K562 (cell line): ENCODE measurements around the gene SPDEF.

Source experiments
- EP300 ChIP-seq: IDR thresholded peaks from 2 replicates; pipeline ENCODE4 v1.6.1; 2012; ENCODE audit warnings: low read length, improper control_type of control experiment
- EZH2 ChIP-seq: IDR thresholded peaks from 2 replicates; pipeline ENCODE4 v1.6.1; 2012; ENCODE audit warnings: low read depth, mild to moderate bottlenecking, inconsistent platforms, low read length, borderline replicate concordance
- FOXM1 ChIP-seq, 2 experiments: fragments of 450-650 bp in 1 of 2; sonication (generic) in 1 of 2; formaldehyde crosslinking in 1 of 2; IDR thresholded peaks; 2 replicates each; pipeline versions ENCODE4 v1.6.1 to v1.9.0; 2017 to 2022; ENCODE audit warnings: low read depth in 2 of 2, mild to moderate bottlenecking in 2 of 2, missing genetic modification reagents in 1 of 2, moderate library complexity in 1 of 2
- NFRKB ChIP-seq: fragments of 450-650 bp; IDR thresholded peaks from 2 replicates; pipeline ENCODE4 v1.6.1; 2016; ENCODE audit warnings: low read depth
- POLR2A ChIP-seq: fragments of 450-650 bp; conservative IDR thresholded peaks from 2 replicates; pipeline ENCODE4 v1.6.1; 2016
- TCF7L2 ChIP-seq: fragments of 150-350 bp; IDR thresholded peaks from 2 replicates; pipeline ENCODE4 v1.6.1; 2016; ENCODE audit warnings: low read depth, mild to moderate bottlenecking, low read length, moderate library complexity
- TF ChIP-seq, protein P1 (sequence below), 3 experiments: IDR thresholded peaks in 2 of 3; conservative IDR thresholded peaks in 1 of 3; 2 replicates each; pipeline ENCODE4 v1.5.1; 2011 to 2012; ENCODE audit warnings: low read length in 3 of 3, mild to moderate bottlenecking in 3 of 3, control low read depth in 2 of 3, improper control_type of control experiment in 1 of 3, inconsistent platforms in 1 of 3, low read depth in 1 of 3, mixed read lengths in 1 of 3, moderate library complexity in 1 of 3; ENCODE audit not compliant: insufficient read depth in 2 of 3
- TF ChIP-seq, protein P2 (sequence below): sonication (generic); formaldehyde crosslinking; IDR thresholded peaks from 2 replicates; pipeline ENCODE4 v1.8.1; 2023; ENCODE audit warnings: mild to moderate bottlenecking, missing genetic modification reagents

DNA sequence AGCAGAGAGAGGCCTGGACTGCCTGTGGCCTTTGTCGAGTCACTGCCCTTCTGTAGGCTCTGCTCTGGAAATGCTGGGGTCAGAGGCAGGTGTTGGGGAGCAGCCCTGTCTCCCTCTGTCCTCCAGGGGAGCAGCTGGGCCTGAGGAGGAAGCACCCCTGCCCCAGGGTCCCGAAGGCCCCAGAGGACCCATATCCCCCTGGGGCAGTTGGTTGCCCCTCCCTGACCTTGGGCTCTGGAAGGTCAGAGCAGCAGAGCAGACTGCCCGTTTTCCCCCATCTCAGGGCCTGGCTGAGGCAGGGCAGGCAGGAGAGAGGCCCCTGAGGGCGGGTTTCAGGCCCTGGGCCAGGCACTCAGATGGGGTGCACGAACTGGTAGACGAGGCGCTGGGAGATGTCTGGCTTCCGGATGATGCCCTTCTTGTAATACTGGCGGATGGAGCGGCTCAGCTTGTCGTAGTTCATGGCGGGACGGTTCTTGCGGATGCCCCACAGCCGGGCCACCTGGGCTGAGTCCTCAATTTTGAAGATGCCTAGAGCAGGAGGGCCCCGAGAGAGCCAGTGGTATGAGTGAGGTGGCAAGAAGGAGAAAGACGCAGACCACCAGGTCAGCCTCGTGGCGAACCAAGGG lies 18.1 kb downstream of the SPDEF start:
- no peak for TF ChIP-seq EP300
- TF ChIP-seq TCF7L2, result no peak
- TF ChIP-seq POLR2A, result no peak
- TF ChIP-seq, protein P1, sequence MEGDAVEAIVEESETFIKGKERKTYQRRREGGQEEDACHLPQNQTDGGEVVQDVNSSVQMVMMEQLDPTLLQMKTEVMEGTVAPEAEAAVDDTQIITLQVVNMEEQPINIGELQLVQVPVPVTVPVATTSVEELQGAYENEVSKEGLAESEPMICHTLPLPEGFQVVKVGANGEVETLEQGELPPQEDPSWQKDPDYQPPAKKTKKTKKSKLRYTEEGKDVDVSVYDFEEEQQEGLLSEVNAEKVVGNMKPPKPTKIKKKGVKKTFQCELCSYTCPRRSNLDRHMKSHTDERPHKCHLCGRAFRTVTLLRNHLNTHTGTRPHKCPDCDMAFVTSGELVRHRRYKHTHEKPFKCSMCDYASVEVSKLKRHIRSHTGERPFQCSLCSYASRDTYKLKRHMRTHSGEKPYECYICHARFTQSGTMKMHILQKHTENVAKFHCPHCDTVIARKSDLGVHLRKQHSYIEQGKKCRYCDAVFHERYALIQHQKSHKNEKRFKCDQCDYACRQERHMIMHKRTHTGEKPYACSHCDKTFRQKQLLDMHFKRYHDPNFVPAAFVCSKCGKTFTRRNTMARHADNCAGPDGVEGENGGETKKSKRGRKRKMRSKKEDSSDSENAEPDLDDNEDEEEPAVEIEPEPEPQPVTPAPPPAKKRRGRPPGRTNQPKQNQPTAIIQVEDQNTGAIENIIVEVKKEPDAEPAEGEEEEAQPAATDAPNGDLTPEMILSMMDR (IDR thresholded peaks at IDR 0.05 in 2 of 3, conservative IDR thresholded peaks at IDR 0.05 in 1 of 3; ENCODE audit: insufficient read depth in 2 of 3, low read depth in 1 of 3, low read length in 3 of 3), result no peak
- TF ChIP-seq NFRKB, result no peak
- TF ChIP-seq FOXM1 (IDR thresholded peaks at IDR 0.05; ENCODE audit: low read depth), result no peak
- TF ChIP-seq FOXM1 (CRISPR knock-in tag; IDR thresholded peaks at IDR 0.05; ENCODE audit: low read depth), result no peak
- TF ChIP-seq, protein P2, sequence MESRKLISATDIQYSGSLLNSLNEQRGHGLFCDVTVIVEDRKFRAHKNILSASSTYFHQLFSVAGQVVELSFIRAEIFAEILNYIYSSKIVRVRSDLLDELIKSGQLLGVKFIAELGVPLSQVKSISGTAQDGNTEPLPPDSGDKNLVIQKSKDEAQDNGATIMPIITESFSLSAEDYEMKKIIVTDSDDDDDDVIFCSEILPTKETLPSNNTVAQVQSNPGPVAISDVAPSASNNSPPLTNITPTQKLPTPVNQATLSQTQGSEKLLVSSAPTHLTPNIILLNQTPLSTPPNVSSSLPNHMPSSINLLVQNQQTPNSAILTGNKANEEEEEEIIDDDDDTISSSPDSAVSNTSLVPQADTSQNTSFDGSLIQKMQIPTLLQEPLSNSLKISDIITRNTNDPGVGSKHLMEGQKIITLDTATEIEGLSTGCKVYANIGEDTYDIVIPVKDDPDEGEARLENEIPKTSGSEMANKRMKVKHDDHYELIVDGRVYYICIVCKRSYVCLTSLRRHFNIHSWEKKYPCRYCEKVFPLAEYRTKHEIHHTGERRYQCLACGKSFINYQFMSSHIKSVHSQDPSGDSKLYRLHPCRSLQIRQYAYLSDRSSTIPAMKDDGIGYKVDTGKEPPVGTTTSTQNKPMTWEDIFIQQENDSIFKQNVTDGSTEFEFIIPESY (CRISPR knock-in tag), result no peak
- no peak for TF ChIP-seq EZH2
